ENCODE data around the gene EN1. TPM values are rescaled to one million over a fixed set of nuclear protein-coding genes. Genes with fewer than 3 reads are reported as not detected.

The EN1 gene
- polyA plus RNA-seq, 2 of the 4 experiments (the other 2 are of a cell fraction), result 0.06 to 0.92 TPM

- peaks cover 10% of the 10 kb centered on the region; the same call in 2 of the 3 replicates for H3K4me1 ChIP-seq
- CTCF ChIA-PET, result interaction anchor here (0.6 to 5.4 kb wide), 7 partner anchors 95 to 810 kb away, joined by 3 to 71 read pairs (median 3); no protein-coding TSS in a partner anchor
- no peak for TF ChIP-seq CHD4 (IDR thresholded peaks at IDR 0.05; ENCODE audit: borderline replicate concordance)
- TF ChIP-seq FOXS1 (CRISPR knock-in tag; IDR thresholded peaks at IDR 0.05), result no peak
- no peak for TF ChIP-seq ZC3H11A (IDR thresholded peaks at IDR 0.05)
- no peak for TF ChIP-seq ATOH8 (CRISPR knock-in tag; IDR thresholded peaks at IDR 0.05; ENCODE audit: low read depth)
- no peak for TF ChIP-seq EHMT2 (IDR thresholded peaks at IDR 0.05; ENCODE audit: low read depth)
- no peak for TF ChIP-seq CHD2 (IDR thresholded peaks at IDR 0.05; ENCODE audit: low read length, partially characterized antibody)
- no peak for TF ChIP-seq TFCP2L1 (CRISPR knock-in tag; IDR thresholded peaks at IDR 0.05)
- no peak for TF ChIP-seq RAD21 (conservative IDR thresholded peaks at IDR 0.05 in 1 of 2, IDR thresholded peaks at IDR 0.05 in 1 of 2)
- no peak for TF ChIP-seq TP53 (CRISPR knock-in tag; IDR thresholded peaks at IDR 0.05)
- TF ChIP-seq NPAS2 (CRISPR knock-in tag; IDR thresholded peaks at IDR 0.05; ENCODE audit: borderline replicate concordance), result no peak
- no peak for TF ChIP-seq ESRRA (IDR thresholded peaks at IDR 0.05; ENCODE audit: borderline replicate concordance, low read length)
- TF ChIP-seq NR3C1 (IDR thresholded peaks at IDR 0.05), result no peak
- TF ChIP-seq HOXA7 (CRISPR knock-in tag; IDR thresholded peaks at IDR 0.05), result no peak
- no peak for TF ChIP-seq EP300 (IDR thresholded peaks at IDR 0.05)
- no peak for TF ChIP-seq HES2 (IDR thresholded peaks at IDR 0.05)
- no peak for TF ChIP-seq POLR2A (IDR thresholded peaks at IDR 0.05; ENCODE audit: low read length)
- no peak for TF ChIP-seq ELK1 (IDR thresholded peaks at IDR 0.05; ENCODE audit: low read depth, low read length)
- WGBS (ENCODE audit: missing lambda C conversion rate), result 60% methylated on average over 33 of the region's 50 CpGs
- H3K9me3 ChIP-seq, result no peaks in the 10 kb centered on the region
- FAIRE-seq (no peak), ATAC-seq (no peak), DNase-seq (ENCODE audit: low read depth in 1 of 2, low spot score in 1 of 2) (no peak)
- H3K27ac ChIP-seq, result no peak overlapping the region
- no peak overlapping the region for H3K4me3 ChIP-seq
- POLR2A ChIA-PET, result no interaction called here
- H3K4me2 ChIP-seq, result no peak overlapping the region
These were observed 9.7 kb upstream of the EN1 start for GRCh38 chr2:118856978-118857676.

GRCh38 chr2:118856330-118856977 is 9.0 kb upstream of the EN1 start:
- no peak for FAIRE-seq
- CTCF ChIA-PET, result interaction anchor here (0.8 to 5.4 kb wide), 39 partner anchors 12 to 830 kb away, joined by 3 to 71 read pairs (median 6); no protein-coding TSS in a partner anchor
- peak overlapping the region; percentile 93 for H3K4me2 ChIP-seq

GRCh38 chr2:118855451-118856279 is 8.2 kb upstream of the EN1 start:
- ATAC-seq, result peak; percentile 91 to 95
- POLR2A ChIA-PET, result no interaction called here
- WGBS (ENCODE audit: missing lambda C conversion rate), result 7% methylated on average over 60 of the region's 69 CpGs
- FAIRE-seq, result no peak
- Histone ChIP-seq H3K4me3 (peak overlapping the region; percentile 45), H3K27ac (peak overlapping the region; percentile 47 to 85; a peak in 5 of 6 replicates), H3K4me1 (peaks cover 4% of the 10 kb centered on the region; the same call in 2 of the 3 replicates), H3K4me2 (peak overlapping the region; percentile 93), H3K9me3 (no peaks in the 10 kb centered on the region)
- peak; percentile 78 to 91 for DNase-seq (ENCODE audit: low read depth in 1 of 2, low spot score in 1 of 2)
- CTCF ChIA-PET, result interaction anchor here (0.6 to 5.4 kb wide), 118 partner anchors 10 to 1790 kb away, joined by 3 to 71 read pairs (median 4); partner anchors contain the start of gene EN1
- TF ChIP-seq ELK1 (IDR thresholded peaks at IDR 0.05; ENCODE audit: low read depth, low read length), result no peak
- no peak for TF ChIP-seq RFX5 (IDR thresholded peaks at IDR 0.05)
- TF ChIP-seq RAD21 (conservative IDR thresholded peaks at IDR 0.05 in 1 of 2, IDR thresholded peaks at IDR 0.05 in 1 of 2), result peak; percentile 85 to 97
- TF ChIP-seq MAX (IDR thresholded peaks at IDR 0.05), result peak; percentile 55
- no peak for TF ChIP-seq SREBF2 (IDR thresholded peaks at IDR 0.05)
- TF ChIP-seq SMC3 (IDR thresholded peaks at IDR 0.05), result peak; percentile 97
- TF ChIP-seq CTCF (IDR thresholded peaks at IDR 0.05), result peak; percentile 95
- TF ChIP-seq E2F6 (IDR thresholded peaks at IDR 0.05; ENCODE audit: borderline replicate concordance, low read depth), result no peak

More at GRCh38 chr2:118856330-118856977, 9.0 kb upstream of the EN1 start:
- POLR2A ChIA-PET, result no interaction called here
- 39% methylated on average over 19 of the region's 25 CpGs for WGBS (ENCODE audit: missing lambda C conversion rate)
- peaks cover 4% of the 10 kb centered on the region; the same call in 2 of the 3 replicates for H3K4me1 ChIP-seq
- ATAC-seq (no peak), DNase-seq (ENCODE audit: low read depth in 1 of 2, low spot score in 1 of 2) (no peak)
- no peaks in the 10 kb centered on the region for H3K9me3 ChIP-seq
- no peak overlapping the region for H3K27ac ChIP-seq
- no peak overlapping the region; the same call in 2 of the 3 replicates for H3K4me3 ChIP-seq
- TF ChIP-seq CBX2 (IDR thresholded peaks at IDR 0.05; ENCODE audit: borderline replicate concordance, low read depth) (no peak), NR3C1 (IDR thresholded peaks at IDR 0.05) (no peak)

Data from A549 (cell line).